Stimulated activated memory B cell treated with anti-CD40 and anti-IgM and Interleukin-4, amounts not matched to agents 10 μg/mL and 1 μg/mL and 100 μg/mL, for 72 hours (primary cell): ENCODE results near the gene CKAP5.

Experiments used
- ATAC-seq: fragments of 150-1000 bp; cut with Tn5 transposase; 2 replicates; pipeline ENCODE4 v1.10.0; 2021
- H3K27ac Mint-ChIP-seq: one replicate; pipeline ENCODE4 v1.8.0; 2022; ENCODE audit warnings: mild to moderate bottlenecking, mixed read lengths
- H3K27me3 Mint-ChIP-seq: one replicate; pipeline ENCODE4 v1.8.0; 2022; ENCODE audit warnings: mixed read lengths
- H3K36me3 Mint-ChIP-seq: one replicate; pipeline ENCODE4 v1.8.0; 2022; ENCODE audit warnings: mixed read lengths
- H3K4me1 Mint-ChIP-seq: one replicate; pipeline ENCODE4 v1.8.0; 2022; ENCODE audit warnings: mixed read lengths
- H3K4me3 Mint-ChIP-seq: one replicate; pipeline ENCODE4 v1.8.0; 2022; ENCODE audit warnings: mild to moderate bottlenecking, moderate library complexity, mixed read lengths
- H3K9me3 Mint-ChIP-seq: one replicate; pipeline ENCODE4 v1.8.0; 2022; ENCODE audit warnings: mixed read lengths

The CKAP5 gene

GRCh38 chr11:46694072-46694471, 152.0 kb downstream of the CKAP5 start:
- Mint-ChIP-seq H3K36me3 (peaks cover 33% of the 10 kb centered on the region), H3K9me3 (no peaks in the 10 kb centered on the region), H3K27me3 (no peaks in the 10 kb centered on the region), H3K4me1 (peaks cover 23% of the 10 kb centered on the region), H3K27ac (peak overlapping the region; percentile 11), H3K4me3 (no peak overlapping the region)
- ATAC-seq = no peak

GRCh38 chr11:46693597-46694012, 152.5 kb downstream of the CKAP5 start:
- Mint-ChIP-seq H3K4me3 (no peak overlapping the region), H3K27ac (no peak overlapping the region), H3K36me3 (peaks cover 36% of the 10 kb centered on the region), H3K4me1 (peaks cover 19% of the 10 kb centered on the region), H3K27me3 (no peaks in the 10 kb centered on the region), H3K9me3 (no peaks in the 10 kb centered on the region)
- ATAC-seq = no peak
